GOT3 (cell line): ENCODE data around the gene SKP1.

Experiments
- DNase-seq: peaks from one replicate; lab custom pipeline; 2025; ENCODE audit warnings: mixed read lengths; lab: John Stamatoyannopoulos, UW

SKP1 gene

GRCh38 chr5:134130239-134130945, 46.4 kb downstream of the SKP1 start:
- DNase-seq, result no peak

- DNase-seq, result no peak
Observed at GRCh38 chr5:134129411-134130238, 47.1 kb downstream of the SKP1 start.

GRCh38 chr5:134128648-134128995, 48.1 kb downstream of the SKP1 start:
- DNase-seq, result no peak

- DNase-seq, result no peak
Observed at GRCh38 chr5:134127988-134128647, 48.6 kb downstream of the SKP1 start.

- no peak for DNase-seq
Observed at GRCh38 chr5:134127376-134127861, 49.3 kb downstream of the SKP1 start.

- peak; percentile 97 for DNase-seq
Observed at GRCh38 chr5:134125039-134126015, 51.4 kb downstream of the SKP1 start.

- DNase-seq, result peak; percentile 97
Observed at GRCh38 chr5:134124289-134125038, 52.3 kb downstream of the SKP1 start.

GRCh38 chr5:134123360-134123759, 53.4 kb downstream of the SKP1 start:
- no peak for DNase-seq

GRCh38 chr5:134122530-134122929, 54.2 kb downstream of the SKP1 start:
- DNase-seq, result no peak

GRCh38 chr5:134120386-134121138, 56.2 kb downstream of the SKP1 start:
- no peak for DNase-seq

GRCh38 chr5:134119720-134120119, 57.0 kb downstream of the SKP1 start:
- no peak for DNase-seq

- DNase-seq, result no peak
Observed at GRCh38 chr5:134118212-134118835, 58.4 kb downstream of the SKP1 start.

GRCh38 chr5:134116789-134117761, 59.7 kb downstream of the SKP1 start:
- DNase-seq, result no peak

GRCh38 chr5:134116286-134116685, 60.5 kb downstream of the SKP1 start:
- DNase-seq, result no peak

- no peak for DNase-seq
Observed at GRCh38 chr5:134115806-134116175, 61.0 kb downstream of the SKP1 start.

GRCh38 chr5:134114886-134115805, 61.6 kb downstream of the SKP1 start:
- no peak for DNase-seq
